Left ventricle myocardium inferior (tissue), 1 donor: Measurements from ENCODE around the gene KCND2. TPM values are rescaled to one million over a fixed set of nuclear protein-coding genes. Genes with fewer than 3 reads are reported as not detected.

Source experiments
- DNase-seq: peaks from one replicate; pipeline ENCODE4 v3.0.0-alpha.2; 2020
- H3K27ac ChIP-seq: fragments of 200-600 bp; replicated peaks from 2 replicates; pipeline ENCODE4 v1.8.0; 2021
- H3K27me3 ChIP-seq: fragments of 200-600 bp; 2 replicates; pipeline ENCODE4 v1.8.0; 2021; ENCODE audit warnings: low read depth
- H3K36me3 ChIP-seq: fragments of 200-600 bp; 2 replicates; pipeline ENCODE4 v1.8.0; 2021
- H3K4me1 ChIP-seq: fragments of 200-600 bp; 2 replicates; pipeline ENCODE4 v1.8.0; 2021
- H3K4me3 ChIP-seq: fragments of 200-600 bp; 2 replicates; pipeline ENCODE4 v1.8.0; 2021; ENCODE audit warnings: mild to moderate bottlenecking, moderate library complexity
- H3K9me3 ChIP-seq: fragments of 200-600 bp; replicated peaks from 2 replicates; pipeline ENCODE4 v1.8.0; 2021
- CTCF ChIP-seq: fragments of 200-600 bp; IDR thresholded peaks from 2 replicates; pipeline ENCODE4 v1.8.0; 2021; ENCODE audit warnings: antibody characterized with exemption, mild to moderate bottlenecking, borderline replicate concordance
- intact Hi-C: fragments of 100-400 bp; cut with micrococcal nuclease; formaldehyde crosslinking; loops from one replicate; pipeline ENCODE4 v1.11.0; 2022
- total RNA-seq: library from RNA; stranded (reverse); fragmentation: NEBNext Ultra II Directional; extraction: Animal tissue kit (Norgen Biotek cat#: 25700); gene quantifications from one replicate; pipeline ENCODE4 v1.2.1, GENCODE V29; 2021
- donor health status: DM: no; HTN: yes; CAD: no; lungs with severe emphysema.

Gene KCND2
- total RNA-seq, 1 donor from 2014 or later = not detected

- intact Hi-C loops = no loop called here
- no peak for DNase-seq
- H3K36me3 ChIP-seq = no peaks in the 10 kb centered on the region
- TF ChIP-seq CTCF = no peak
- no peaks in the 10 kb centered on the region for H3K4me1 ChIP-seq
- no peak overlapping the region for H3K27ac ChIP-seq
- H3K4me3 ChIP-seq = no peak overlapping the region
- no peaks in the 10 kb centered on the region for H3K9me3 ChIP-seq
- H3K27me3 ChIP-seq = no peaks in the 10 kb centered on the region
These were observed 254.0 kb downstream of the KCND2 start for GRCh38 chr7:120526902-120527509.

GRCh38 chr7:120529736-120530135 lies 256.8 kb downstream of the KCND2 start:
- no peak for TF ChIP-seq CTCF
- intact Hi-C loops = no loop called here

GRCh38 chr7:120538335-120538734 lies 265.4 kb downstream of the KCND2 start:
- no peak for DNase-seq
- Histone ChIP-seq H3K4me3 (no peak overlapping the region), H3K4me1 (no peaks in the 10 kb centered on the region), H3K9me3 (peaks cover 11% of the 10 kb centered on the region), H3K36me3 (no peaks in the 10 kb centered on the region), H3K27ac (no peak overlapping the region), H3K27me3 (no peaks in the 10 kb centered on the region)
- TF ChIP-seq CTCF = no peak
- intact Hi-C loops = no loop called here

More at GRCh38 chr7:120529736-120530135, 256.8 kb downstream of the KCND2 start:
- Histone ChIP-seq H3K27ac (no peak overlapping the region), H3K4me1 (no peaks in the 10 kb centered on the region), H3K4me3 (no peak overlapping the region), H3K9me3 (no peaks in the 10 kb centered on the region), H3K27me3 (no peaks in the 10 kb centered on the region), H3K36me3 (no peaks in the 10 kb centered on the region)
- DNase-seq = no peak

GRCh38 chr7:120539321-120539720 lies 266.3 kb downstream of the KCND2 start:
- intact Hi-C loops = no loop called here
- H3K4me3 ChIP-seq = no peak overlapping the region
- H3K9me3 ChIP-seq = peaks cover 11% of the 10 kb centered on the region
- no peak for DNase-seq
- no peak overlapping the region for H3K27ac ChIP-seq
- H3K4me1 ChIP-seq = no peaks in the 10 kb centered on the region
- H3K36me3 ChIP-seq = no peaks in the 10 kb centered on the region
- no peaks in the 10 kb centered on the region for H3K27me3 ChIP-seq
- no peak for TF ChIP-seq CTCF

GRCh38 chr7:120547605-120548004 lies 274.6 kb downstream of the KCND2 start:
- intact Hi-C loops = no loop called here
- DNase-seq = no peak
- H3K27ac ChIP-seq = no peak overlapping the region
- no peaks in the 10 kb centered on the region for H3K4me1 ChIP-seq
- TF ChIP-seq CTCF = no peak
- H3K9me3 ChIP-seq = no peaks in the 10 kb centered on the region
- H3K36me3 ChIP-seq = no peaks in the 10 kb centered on the region
- H3K4me3 ChIP-seq = no peak overlapping the region
- H3K27me3 ChIP-seq = no peaks in the 10 kb centered on the region
